Measurements from ENCODE around the gene ABI3BP. TPM values are rescaled to one million over a fixed set of nuclear protein-coding genes. Genes with fewer than 3 reads are reported as not detected.

Gene ABI3BP
- total RNA-seq, 1 experiment from 2014 or later: 23.4 TPM

- ChIA-PET CTCF (no interaction called here), POLR2A (ENCODE audit: unreplicated experiment) (interaction anchor here (0.6 kb wide), 1 partner anchor 73 kb away, joined by 3 read pairs; no protein-coding TSS in a partner anchor)
- Histone ChIP-seq H3K36me3 (ENCODE audit: low read depth, low read length) (no peaks in the 10 kb centered on the region), H3K27me3 (ENCODE audit: low read length) (no peaks in the 10 kb centered on the region), H2AFZ (ENCODE audit: low read length) (no peak overlapping the region), H3K79me2 (ENCODE audit: low read length) (no peaks in the 10 kb centered on the region), H3K9me2 (replicated peaks; ENCODE audit: low read length) (no peaks in the 10 kb centered on the region), H3K9ac (ENCODE audit: low read length) (no peak overlapping the region), H4K20me1 (ENCODE audit: low read length) (no peaks in the 10 kb centered on the region), H3K4me2 (ENCODE audit: low read length) (no peak overlapping the region), H3K4me1 (ENCODE audit: insufficient read depth, low read length) (no peaks in the 10 kb centered on the region), H3K4me3 (ENCODE audit: low read length) (no peak overlapping the region), H3K27ac (ENCODE audit: low read length) (no peak overlapping the region), H3F3A (ENCODE audit: low read length, unreplicated experiment) (no peaks in the 10 kb centered on the region), H3K9me3 (ENCODE audit: low read length) (0 out of 2 replicates have a peak, but pooled peaks cover 5% of the 10 kb centered on the region)
- BruUV-seq (replicated peaks): no TSS peak
- DNase-seq: no peak
- no peak for ATAC-seq
- TF ChIP-seq EZH2phosphoT487 (IDR thresholded peaks at IDR 0.05; ENCODE audit: borderline replicate concordance, low read length): no peak
- no peak for TF ChIP-seq CTCF (conservative IDR thresholded peaks at IDR 0.05; ENCODE audit: low read depth, low read length)
- TF ChIP-seq EZH2 (IDR thresholded peaks at IDR 0.05; ENCODE audit: low read length, unreplicated experiment): no peak
- intact Hi-C loops (cut with micrococcal nuclease): no loop called here
Measured at GRCh38 chr3:101026881-101027280, 33.7 kb upstream of the ABI3BP start.

DNA sequence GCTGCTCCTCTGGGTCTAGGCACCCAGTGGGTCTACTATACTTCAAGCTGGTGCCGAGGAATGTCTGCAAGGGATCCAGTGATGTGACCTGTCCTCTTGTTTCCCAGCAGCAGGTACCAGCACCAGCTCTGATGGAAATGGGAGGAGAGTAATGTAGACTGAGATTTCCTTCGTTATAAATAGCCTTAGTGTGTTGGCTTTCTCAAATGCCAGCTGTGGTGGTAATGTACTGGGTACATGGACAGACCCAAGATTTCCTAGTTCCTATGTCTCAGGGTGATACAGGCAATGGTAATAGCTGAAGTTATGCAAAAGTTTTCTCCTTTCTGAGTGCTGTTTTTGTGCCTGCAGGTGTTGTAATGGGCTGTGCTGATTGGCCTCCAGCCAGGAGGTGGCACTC, 33.0 kb upstream of the ABI3BP start:
- no peak overlapping the region for H2AFZ ChIP-seq (ENCODE audit: low read length)
- H3K36me3 ChIP-seq (ENCODE audit: low read depth, low read length): no peaks in the 10 kb centered on the region
- intact Hi-C loops (cut with micrococcal nuclease): no loop called here
- BruUV-seq (replicated peaks): no TSS peak
- TF ChIP-seq EZH2phosphoT487 (IDR thresholded peaks at IDR 0.05; ENCODE audit: borderline replicate concordance, low read length): no peak
- no peak for TF ChIP-seq EZH2 (IDR thresholded peaks at IDR 0.05; ENCODE audit: low read length, unreplicated experiment)
- TF ChIP-seq CTCF (conservative IDR thresholded peaks at IDR 0.05; ENCODE audit: low read depth, low read length): no peak
- no peaks in the 10 kb centered on the region for H3F3A ChIP-seq (ENCODE audit: low read length, unreplicated experiment)
- H3K4me2 ChIP-seq (ENCODE audit: low read length): no peak overlapping the region
- H3K27me3 ChIP-seq (ENCODE audit: low read length): no peaks in the 10 kb centered on the region
- no peaks in the 10 kb centered on the region for H3K4me1 ChIP-seq (ENCODE audit: insufficient read depth, low read length)
- POLR2A ChIA-PET (ENCODE audit: unreplicated experiment): interaction anchor here (0.6 kb wide), 1 partner anchor 72 kb away, joined by 3 read pairs; no protein-coding TSS in a partner anchor
- CTCF ChIA-PET: no interaction called here
- H3K4me3 ChIP-seq (ENCODE audit: low read length): no peak overlapping the region
- no peaks in the 10 kb centered on the region for H4K20me1 ChIP-seq (ENCODE audit: low read length)
- ATAC-seq (no peak), DNase-seq (no peak)
- 0 out of 2 replicates have a peak, but pooled peaks cover 4% of the 10 kb centered on the region for H3K9me3 ChIP-seq (ENCODE audit: low read length)
- H3K9ac ChIP-seq (ENCODE audit: low read length): no peak overlapping the region
- H3K9me2 ChIP-seq (replicated peaks; ENCODE audit: low read length): no peaks in the 10 kb centered on the region
- no peaks in the 10 kb centered on the region for H3K79me2 ChIP-seq (ENCODE audit: low read length)
- no peak overlapping the region for H3K27ac ChIP-seq (ENCODE audit: low read length)

DNA sequence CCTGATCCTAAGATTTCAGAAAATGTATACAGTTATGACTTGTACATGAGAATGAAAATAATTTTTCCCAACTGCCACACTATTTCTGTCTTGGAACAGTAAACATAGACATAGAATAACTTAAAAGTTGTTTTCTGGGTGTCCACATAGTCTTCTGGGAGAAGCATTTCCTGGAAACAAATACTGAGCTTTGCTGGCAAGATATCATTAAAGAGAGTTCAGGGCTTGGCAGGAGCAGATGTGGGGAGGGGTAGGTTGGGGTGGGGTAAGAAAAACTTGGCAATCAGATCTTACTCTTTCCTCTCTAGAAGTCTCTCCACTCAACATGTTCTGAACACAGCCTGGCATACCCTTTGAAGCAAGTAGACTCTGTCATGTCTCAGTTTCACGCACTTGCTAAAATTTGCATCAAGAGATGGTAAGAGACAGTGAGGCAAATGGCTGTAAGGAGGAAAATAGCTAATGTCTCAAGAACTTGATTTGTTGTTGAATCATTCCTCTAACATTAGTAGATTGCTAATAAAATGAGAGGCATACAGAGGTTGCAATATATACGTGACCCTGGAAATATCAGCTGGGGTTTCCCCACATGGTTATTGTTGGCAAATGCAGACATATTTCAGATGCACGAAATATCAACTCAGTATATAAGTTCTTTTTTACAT, 27.3 kb upstream of the ABI3BP start:
- ATAC-seq (no peak), DNase-seq (no peak)
- no peak overlapping the region for H3K9ac ChIP-seq (ENCODE audit: low read length)
- no peak for TF ChIP-seq EZH2phosphoT487 (IDR thresholded peaks at IDR 0.05; ENCODE audit: borderline replicate concordance, low read length)
- no peak for TF ChIP-seq EZH2 (IDR thresholded peaks at IDR 0.05; ENCODE audit: low read length, unreplicated experiment)
- TF ChIP-seq CTCF (conservative IDR thresholded peaks at IDR 0.05; ENCODE audit: low read depth, low read length): no peak
- 0 out of 2 replicates have a peak, but pooled peaks cover 4% of the 10 kb centered on the region for H3K9me3 ChIP-seq (ENCODE audit: low read length)
- H4K20me1 ChIP-seq (ENCODE audit: low read length): no peaks in the 10 kb centered on the region
- no peaks in the 10 kb centered on the region for H3K9me2 ChIP-seq (replicated peaks; ENCODE audit: low read length)
- H3K4me3 ChIP-seq (ENCODE audit: low read length): no peak overlapping the region
- no peaks in the 10 kb centered on the region for H3F3A ChIP-seq (ENCODE audit: low read length, unreplicated experiment)
- H3K27ac ChIP-seq (ENCODE audit: low read length): no peak overlapping the region
- H3K27me3 ChIP-seq (ENCODE audit: low read length): no peaks in the 10 kb centered on the region
- H3K4me2 ChIP-seq (ENCODE audit: low read length): no peak overlapping the region
- intact Hi-C loops (cut with micrococcal nuclease): no loop called here
- no peak overlapping the region for H2AFZ ChIP-seq (ENCODE audit: low read length)
- no peaks in the 10 kb centered on the region for H3K79me2 ChIP-seq (ENCODE audit: low read length)
- H3K4me1 ChIP-seq (ENCODE audit: insufficient read depth, low read length): peaks cover 13% of the 10 kb centered on the region
- no TSS peak for BruUV-seq (replicated peaks)
- ChIA-PET POLR2A (ENCODE audit: unreplicated experiment) (no interaction called here), CTCF (no interaction called here)
- no peaks in the 10 kb centered on the region for H3K36me3 ChIP-seq (ENCODE audit: low read depth, low read length)
